ENCODE data around the gene FBXL19.

GRCh38 chr16:30903596-30903995 lies 19.8 kb upstream of the FBXL19 start:
- TF ChIP-seq CTCF (IDR thresholded peaks at IDR 0.05), result no peak
- TF ChIP-seq POLR2A (IDR thresholded peaks at IDR 0.05), result no peak

Measured in body of pancreas (tissue), 4 donors.